Measurements from ENCODE around the gene TDRKH. TPM values are rescaled to one million over a fixed set of nuclear protein-coding genes. Genes with fewer than 3 reads are reported as not detected.

Gene TDRKH
- total and polyA plus RNA-seq, 3 donors from 2014 or later = 26.3 to 50.9 (median 31.5) TPM

DNA sequence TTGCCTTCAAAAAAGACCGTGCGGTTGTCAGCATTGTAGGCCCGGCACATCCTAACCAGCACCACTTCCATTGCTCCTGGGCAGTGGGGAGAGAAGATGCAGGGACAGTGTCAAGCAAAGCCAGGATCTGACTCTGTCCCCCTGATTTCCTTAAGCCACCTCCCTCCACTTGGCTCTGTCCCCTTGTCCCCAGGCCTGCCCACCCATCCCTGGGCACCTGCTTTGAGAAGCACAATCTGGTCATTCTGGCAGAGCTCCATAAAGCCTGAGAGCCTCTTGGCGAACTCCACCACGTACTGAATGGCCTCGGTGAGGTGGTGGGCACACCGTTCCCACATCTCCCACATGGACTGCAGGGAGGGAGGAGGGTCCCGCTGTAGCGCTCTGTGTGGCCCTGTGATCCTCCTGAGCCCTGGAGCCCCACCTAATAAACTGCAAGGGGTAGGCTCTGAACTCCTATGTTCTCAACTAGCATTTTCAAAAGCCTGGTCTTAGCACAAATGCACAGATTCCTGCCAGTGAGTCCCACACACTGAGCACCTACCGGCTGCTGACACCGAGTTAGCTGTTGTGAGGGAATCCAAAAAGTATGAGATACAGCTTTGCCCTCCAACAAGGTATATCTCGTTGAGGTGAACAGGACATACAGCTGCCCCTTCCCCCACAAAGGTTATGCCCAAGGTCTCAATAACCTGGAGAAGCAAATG lies 23.1 kb upstream of the TDRKH start:
- H3K36me3 ChIP-seq (ENCODE audit: low read depth, missing control alignments) = no peaks in the 10 kb centered on the region
- no peak overlapping the region for H3K4me3 ChIP-seq
- TF ChIP-seq POLR2A (IDR thresholded peaks at IDR 0.05) = no peak
- TF ChIP-seq, protein P1, sequence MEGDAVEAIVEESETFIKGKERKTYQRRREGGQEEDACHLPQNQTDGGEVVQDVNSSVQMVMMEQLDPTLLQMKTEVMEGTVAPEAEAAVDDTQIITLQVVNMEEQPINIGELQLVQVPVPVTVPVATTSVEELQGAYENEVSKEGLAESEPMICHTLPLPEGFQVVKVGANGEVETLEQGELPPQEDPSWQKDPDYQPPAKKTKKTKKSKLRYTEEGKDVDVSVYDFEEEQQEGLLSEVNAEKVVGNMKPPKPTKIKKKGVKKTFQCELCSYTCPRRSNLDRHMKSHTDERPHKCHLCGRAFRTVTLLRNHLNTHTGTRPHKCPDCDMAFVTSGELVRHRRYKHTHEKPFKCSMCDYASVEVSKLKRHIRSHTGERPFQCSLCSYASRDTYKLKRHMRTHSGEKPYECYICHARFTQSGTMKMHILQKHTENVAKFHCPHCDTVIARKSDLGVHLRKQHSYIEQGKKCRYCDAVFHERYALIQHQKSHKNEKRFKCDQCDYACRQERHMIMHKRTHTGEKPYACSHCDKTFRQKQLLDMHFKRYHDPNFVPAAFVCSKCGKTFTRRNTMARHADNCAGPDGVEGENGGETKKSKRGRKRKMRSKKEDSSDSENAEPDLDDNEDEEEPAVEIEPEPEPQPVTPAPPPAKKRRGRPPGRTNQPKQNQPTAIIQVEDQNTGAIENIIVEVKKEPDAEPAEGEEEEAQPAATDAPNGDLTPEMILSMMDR (IDR thresholded peaks at IDR 0.05) = no peak
- H3K27me3 ChIP-seq = no peaks in the 10 kb centered on the region
- H3K4me1 ChIP-seq = no peaks in the 10 kb centered on the region
- intact Hi-C loops (cut with DNase I; ENCODE audit: low total_unique reads) = no loop called here
- 82 to 85% methylated on average over 8 to 12 of the region's 12 CpGs for WGBS, 2 donors
- no peaks in the 10 kb centered on the region for H3K9me3 ChIP-seq
- no peak overlapping the region for H3K27ac ChIP-seq
- no peak for DNase-seq

DNA sequence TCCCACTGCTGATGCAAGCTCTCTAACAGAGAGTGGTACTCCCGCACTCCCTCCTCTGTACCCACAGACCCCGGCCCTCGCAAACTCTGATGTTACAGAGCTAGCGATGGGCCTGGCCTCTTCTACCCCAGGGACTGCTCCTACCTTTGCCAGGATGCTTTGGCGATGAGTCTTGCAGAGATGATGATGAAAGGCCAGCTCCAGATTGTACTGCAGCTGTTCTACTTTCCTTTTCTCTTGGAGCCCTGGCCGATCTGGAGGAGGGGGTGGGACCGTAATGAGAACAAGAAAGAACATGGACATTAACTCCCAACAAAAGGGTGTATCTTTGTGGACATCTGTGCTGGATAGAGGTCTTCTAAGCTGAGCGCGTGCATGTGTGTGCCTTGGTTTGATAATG lies 20.9 kb upstream of the TDRKH start:
- H3K9me3 ChIP-seq = no peaks in the 10 kb centered on the region
- H3K36me3 ChIP-seq (ENCODE audit: low read depth, missing control alignments) = no peaks in the 10 kb centered on the region
- no peak overlapping the region for H3K4me3 ChIP-seq
- H3K27me3 ChIP-seq = no peaks in the 10 kb centered on the region
- no peak for DNase-seq
- H3K27ac ChIP-seq = no peak overlapping the region
- TF ChIP-seq, protein P1 (IDR thresholded peaks at IDR 0.05) = no peak
- no peak for TF ChIP-seq POLR2A (IDR thresholded peaks at IDR 0.05)
- intact Hi-C loops (cut with DNase I; ENCODE audit: low total_unique reads) = no loop called here
- WGBS, 2 donors = 63 to 74% methylated on average over 9 of the region's 9 CpGs
- H3K4me1 ChIP-seq = no peaks in the 10 kb centered on the region

DNA sequence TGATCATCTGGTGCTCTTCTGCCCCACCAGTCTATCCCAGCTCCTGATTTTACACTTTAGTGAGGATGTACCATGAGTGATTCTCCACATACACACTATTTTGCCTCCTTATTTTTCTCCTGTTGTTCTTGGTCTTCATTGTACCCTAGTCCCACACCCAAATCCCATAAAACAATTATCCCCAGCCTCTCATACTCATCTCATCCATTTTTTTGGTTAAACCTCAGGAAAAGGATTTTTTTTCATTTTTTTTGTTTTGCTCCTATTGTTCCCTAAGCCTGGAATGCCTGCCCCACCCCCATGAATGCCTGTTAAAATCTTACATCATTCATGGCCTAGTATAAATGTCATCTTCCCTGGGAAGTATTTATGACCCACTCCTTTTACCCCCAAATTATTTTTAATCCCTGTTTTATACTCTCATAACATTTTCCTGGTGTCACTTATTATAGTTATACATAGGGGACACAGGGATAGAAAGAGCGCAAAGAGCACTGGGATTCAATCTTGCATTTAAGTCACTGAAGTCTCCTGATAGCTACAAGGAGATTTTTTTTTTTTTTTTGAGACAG lies 19.8 kb upstream of the TDRKH start:
- H3K27me3 ChIP-seq = no peaks in the 10 kb centered on the region

DNA sequence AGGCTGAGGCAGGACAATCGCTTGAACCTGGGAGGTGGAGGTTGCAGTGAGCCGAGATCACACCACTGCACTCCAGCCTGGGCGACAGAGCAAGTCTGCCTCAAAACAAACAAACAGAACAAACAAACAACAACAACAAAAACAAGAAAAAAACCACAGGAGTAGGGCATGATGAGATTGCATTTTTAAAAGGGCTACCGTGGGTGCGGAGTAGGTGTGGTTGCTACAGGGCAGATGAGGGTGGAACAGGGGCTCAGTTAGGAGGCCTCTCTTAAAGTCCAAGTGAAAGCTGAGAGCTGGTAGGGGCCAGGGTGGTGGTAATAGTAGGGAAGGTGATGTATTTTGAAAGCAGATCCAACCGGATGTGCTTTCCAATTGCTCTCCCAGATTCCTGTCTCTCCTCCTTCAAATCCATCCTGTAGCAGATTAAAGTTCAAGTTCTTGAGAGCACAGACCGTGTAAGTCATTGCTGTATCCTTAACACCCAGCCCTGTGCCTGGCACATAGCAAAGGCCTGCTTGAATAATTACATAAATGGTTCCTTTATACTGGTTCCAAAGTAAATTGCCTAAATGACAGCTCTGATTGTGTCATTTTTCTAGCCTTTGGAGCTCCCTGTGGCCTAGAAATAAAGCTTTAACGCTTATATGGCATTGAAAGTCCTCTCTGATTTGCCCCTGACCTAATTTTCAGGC lies 19.1 kb upstream of the TDRKH start:
- Histone ChIP-seq H3K4me3 (no peak overlapping the region), H3K27ac (no peak overlapping the region), H3K9me3 (no peaks in the 10 kb centered on the region), H3K36me3 (ENCODE audit: low read depth, missing control alignments) (no peaks in the 10 kb centered on the region), H3K27me3 (no peaks in the 10 kb centered on the region), H3K4me1 (no peaks in the 10 kb centered on the region)
- DNase-seq = no peak
- intact Hi-C loops (cut with DNase I; ENCODE audit: low total_unique reads) = no loop called here
- WGBS, 2 donors = 83 to 84% methylated on average over 7 to 8 of the region's 8 CpGs
- TF ChIP-seq, protein P1 (IDR thresholded peaks at IDR 0.05) = no peak
- no peak for TF ChIP-seq POLR2A (IDR thresholded peaks at IDR 0.05)

More for the DNA sequence above, 19.8 kb upstream of the TDRKH start:
- no peaks in the 10 kb centered on the region for H3K36me3 ChIP-seq (ENCODE audit: low read depth, missing control alignments)
- DNase-seq = no peak
- H3K4me1 ChIP-seq = no peaks in the 10 kb centered on the region
- H3K4me3 ChIP-seq = no peak overlapping the region
- TF ChIP-seq POLR2A (IDR thresholded peaks at IDR 0.05) = no peak
- TF ChIP-seq, protein P1 (IDR thresholded peaks at IDR 0.05) = no peak
- intact Hi-C loops (cut with DNase I; ENCODE audit: low total_unique reads) = no loop called here
- no peaks in the 10 kb centered on the region for H3K9me3 ChIP-seq
- WGBS, 2 donors = 96 to 100% methylated on average over 1 of the region's 1 CpG
- H3K27ac ChIP-seq = no peak overlapping the region

Data from testis (tissue), 3 donors.